Astrocyte (in vitro differentiated cells and primary cell): ENCODE data around the gene PEMT. TPM values are rescaled to one million over a fixed set of nuclear protein-coding genes. Genes with fewer than 3 reads are reported as not detected.

Source experiments
- DNase-seq: peaks from one replicate; pipeline ENCODE4 v3.0.0-alpha.2; 2010; ENCODE audit warnings: low read depth
- FAIRE-seq: peaks from 2 replicates; lab custom pipeline; 2011; peaks lifted over from hg19 to GRCh38; lab: Jason Lieb, UNC
- H2AFZ ChIP-seq: 2 replicates; pipeline ENCODE4 v1.6.0; 2012; ENCODE audit warnings: low read depth, low read length, inconsistent platforms
- H3K27ac ChIP-seq: 2 replicates; pipeline ENCODE4 v1.5.1; 2011; ENCODE audit warnings: low read depth, low read length, inconsistent platforms
- H3K27me3 ChIP-seq: 2 replicates; pipeline ENCODE4 v1.6.0; 2011; ENCODE audit warnings: low read length, inconsistent platforms; ENCODE audit not compliant: insufficient read depth
- H3K36me3 ChIP-seq: 2 replicates; pipeline ENCODE4 v1.5.1; 2011; ENCODE audit warnings: low read length, inconsistent platforms; ENCODE audit not compliant: insufficient read depth
- H3K4me1 ChIP-seq: 2 replicates; pipeline ENCODE4 v1.5.1; 2011; ENCODE audit warnings: low read length, inconsistent platforms; ENCODE audit not compliant: insufficient read depth
- H3K4me2 ChIP-seq: 2 replicates; pipeline ENCODE4 v1.6.0; 2012; ENCODE audit warnings: low read length, inconsistent platforms
- H3K4me3 ChIP-seq: 2 replicates; pipeline ENCODE4 v1.5.1; 2011; ENCODE audit warnings: low read depth, mild to moderate bottlenecking, low read length, inconsistent platforms; ENCODE audit not compliant: insufficient read depth
- H3K79me2 ChIP-seq: 2 replicates; pipeline ENCODE4 v1.6.0; 2012; ENCODE audit warnings: mild to moderate bottlenecking, low read length, inconsistent platforms; ENCODE audit not compliant: insufficient read depth
- H3K9ac ChIP-seq: 2 replicates; pipeline ENCODE4 v1.6.0; 2012; ENCODE audit warnings: mild to moderate bottlenecking, low read length, inconsistent platforms
- H3K9me3 ChIP-seq: 2 replicates; pipeline ENCODE4 v1.5.1; 2012; ENCODE audit warnings: low read depth, mild to moderate bottlenecking, low read length, inconsistent platforms; ENCODE audit not compliant: insufficient read depth
- H4K20me1 ChIP-seq: 2 replicates; pipeline ENCODE4 v1.6.0; 2012; ENCODE audit warnings: low read length, inconsistent platforms; ENCODE audit not compliant: insufficient read depth
- H3K27ac Mint-ChIP-seq: one replicate; pipeline ENCODE4 v1.8.0; 2021; ENCODE audit warnings: mild to moderate bottlenecking, mixed read lengths; ENCODE audit not compliant: unreplicated experiment
- H3K27me3 Mint-ChIP-seq: one replicate; pipeline ENCODE4 v1.8.0; 2021; ENCODE audit warnings: low read depth, mixed read lengths; ENCODE audit not compliant: unreplicated experiment
- H3K36me3 Mint-ChIP-seq: one replicate; pipeline ENCODE4 v1.8.0; 2021; ENCODE audit warnings: low read depth, mixed read lengths; ENCODE audit not compliant: unreplicated experiment
- H3K4me1 Mint-ChIP-seq: one replicate; pipeline ENCODE4 v1.8.0; 2021; ENCODE audit warnings: low read depth, mixed read lengths; ENCODE audit not compliant: unreplicated experiment
- H3K4me3 Mint-ChIP-seq: one replicate; pipeline ENCODE4 v1.8.0; 2021; ENCODE audit warnings: mild to moderate bottlenecking, moderate library complexity, mixed read lengths; ENCODE audit not compliant: unreplicated experiment
- H3K9me3 Mint-ChIP-seq: one replicate; pipeline ENCODE4 v1.8.0; 2021; ENCODE audit warnings: mild to moderate bottlenecking, mixed read lengths; ENCODE audit not compliant: unreplicated experiment
- EZH2 ChIP-seq: IDR thresholded peaks from 2 replicates; pipeline ENCODE4 v1.6.1; 2012; ENCODE audit warnings: mild to moderate bottlenecking, low read length, inconsistent platforms; ENCODE audit not compliant: insufficient read depth
- total RNA-seq: library from RNA; stranded (reverse); gene quantifications from 2 replicates; pipeline ENCODE4 v1.2.1, GENCODE V29; 2021
- TF ChIP-seq, protein P1 (sequence below): IDR thresholded peaks from 2 replicates; pipeline ENCODE4 v1.5.1; 2011; ENCODE audit warnings: low read depth, mild to moderate bottlenecking, inconsistent platforms, low read length, moderate library complexity; ENCODE audit not compliant: insufficient read depth

Gene PEMT
- total RNA-seq, 1 donor from 2014 or later = 19.5 TPM

DNA sequence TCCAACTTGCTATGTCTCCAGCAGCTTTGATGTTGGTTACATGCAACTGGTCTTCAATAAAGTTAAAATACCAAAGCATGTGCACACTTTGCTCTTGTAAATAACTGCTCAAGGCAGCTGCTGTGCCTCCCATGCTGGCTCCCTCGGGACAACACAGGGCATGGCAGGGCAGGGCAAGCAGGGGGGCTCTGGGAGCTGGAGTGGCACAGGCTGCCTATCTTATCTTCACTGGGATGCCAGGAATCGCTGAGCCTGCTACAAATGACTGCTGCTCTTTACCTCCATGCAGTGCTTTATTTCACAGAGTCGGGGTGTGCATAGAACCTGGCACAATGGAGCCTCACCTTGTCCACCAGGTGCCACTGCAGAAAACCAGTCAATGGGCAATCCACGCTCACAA lies 21.8 kb downstream of the PEMT start:
- no peak for FAIRE-seq
- no peak overlapping the region for H3K4me2 ChIP-seq
- no peaks in the 10 kb centered on the region for H3K9me3 ChIP-seq
- Mint-ChIP-seq H3K36me3 (no peaks in the 10 kb centered on the region), H3K4me1 (no peaks in the 10 kb centered on the region), H3K9me3 (no peaks in the 10 kb centered on the region), H3K4me3 (no peak overlapping the region), H3K27ac (no peak overlapping the region), H3K27me3 (peaks cover 16% of the 10 kb centered on the region)
- H4K20me1 ChIP-seq = peaks cover 70% of the 10 kb centered on the region
- no peak for DNase-seq
- H3K27ac ChIP-seq = no peak overlapping the region
- H3K4me3 ChIP-seq = no peak overlapping the region
- H3K36me3 ChIP-seq = no peaks in the 10 kb centered on the region
- no peak overlapping the region for H2AFZ ChIP-seq
- no peak for TF ChIP-seq EZH2
- TF ChIP-seq, protein P1, sequence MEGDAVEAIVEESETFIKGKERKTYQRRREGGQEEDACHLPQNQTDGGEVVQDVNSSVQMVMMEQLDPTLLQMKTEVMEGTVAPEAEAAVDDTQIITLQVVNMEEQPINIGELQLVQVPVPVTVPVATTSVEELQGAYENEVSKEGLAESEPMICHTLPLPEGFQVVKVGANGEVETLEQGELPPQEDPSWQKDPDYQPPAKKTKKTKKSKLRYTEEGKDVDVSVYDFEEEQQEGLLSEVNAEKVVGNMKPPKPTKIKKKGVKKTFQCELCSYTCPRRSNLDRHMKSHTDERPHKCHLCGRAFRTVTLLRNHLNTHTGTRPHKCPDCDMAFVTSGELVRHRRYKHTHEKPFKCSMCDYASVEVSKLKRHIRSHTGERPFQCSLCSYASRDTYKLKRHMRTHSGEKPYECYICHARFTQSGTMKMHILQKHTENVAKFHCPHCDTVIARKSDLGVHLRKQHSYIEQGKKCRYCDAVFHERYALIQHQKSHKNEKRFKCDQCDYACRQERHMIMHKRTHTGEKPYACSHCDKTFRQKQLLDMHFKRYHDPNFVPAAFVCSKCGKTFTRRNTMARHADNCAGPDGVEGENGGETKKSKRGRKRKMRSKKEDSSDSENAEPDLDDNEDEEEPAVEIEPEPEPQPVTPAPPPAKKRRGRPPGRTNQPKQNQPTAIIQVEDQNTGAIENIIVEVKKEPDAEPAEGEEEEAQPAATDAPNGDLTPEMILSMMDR = no peak
- no peak overlapping the region for H3K9ac ChIP-seq
- H3K79me2 ChIP-seq = no peaks in the 10 kb centered on the region
- no peaks in the 10 kb centered on the region for H3K27me3 ChIP-seq
- no peaks in the 10 kb centered on the region for H3K4me1 ChIP-seq

DNA sequence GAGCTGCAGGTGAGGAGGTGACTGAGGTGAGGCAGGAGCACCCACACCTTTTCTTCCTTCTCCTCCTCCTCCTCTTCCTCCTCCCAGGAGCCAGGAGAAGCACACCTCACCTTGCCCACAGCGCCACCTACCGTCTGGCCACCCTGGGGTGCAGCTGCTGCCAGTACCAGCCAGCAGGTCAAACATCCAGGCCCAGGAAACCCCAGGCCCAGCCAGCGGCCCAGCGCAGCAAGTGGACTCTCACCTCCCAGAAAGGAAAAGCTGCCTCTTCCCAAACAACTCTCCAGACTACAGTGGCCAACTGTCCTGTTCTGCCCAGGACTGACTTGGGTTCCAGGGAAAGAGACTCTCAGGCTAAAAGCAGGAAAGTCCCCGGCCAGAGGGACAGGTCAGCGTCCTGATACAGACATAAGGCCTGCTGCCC lies 22.7 kb downstream of the PEMT start:
- no peaks in the 10 kb centered on the region for H3K9me3 Mint-ChIP-seq
- H3K9me3 ChIP-seq = no peaks in the 10 kb centered on the region
- no peaks in the 10 kb centered on the region for H3K27me3 ChIP-seq
- FAIRE-seq (no peak), DNase-seq (no peak)
- H3K27ac ChIP-seq = no peak overlapping the region
- H3K4me1 Mint-ChIP-seq = no peaks in the 10 kb centered on the region
- H2AFZ ChIP-seq = no peak overlapping the region
- no peak overlapping the region for H3K27ac Mint-ChIP-seq
- peaks cover 19% of the 10 kb centered on the region for H3K27me3 Mint-ChIP-seq
- no peak overlapping the region for H3K4me3 ChIP-seq
- H3K36me3 ChIP-seq = no peaks in the 10 kb centered on the region
- H3K36me3 Mint-ChIP-seq = no peaks in the 10 kb centered on the region
- H3K4me3 Mint-ChIP-seq = no peak overlapping the region
- TF ChIP-seq, protein P1 = peak; percentile 57
- no peak for TF ChIP-seq EZH2
- no peaks in the 10 kb centered on the region for H3K4me1 ChIP-seq
- peaks cover 77% of the 10 kb centered on the region for H4K20me1 ChIP-seq
- no peak overlapping the region for H3K4me2 ChIP-seq
- no peak overlapping the region for H3K9ac ChIP-seq
- no peaks in the 10 kb centered on the region for H3K79me2 ChIP-seq

GRCh38 chr17:17567631-17568030 lies 23.9 kb downstream of the PEMT start:
- H3K4me2 ChIP-seq = no peak overlapping the region
- H3K4me1 ChIP-seq = no peaks in the 10 kb centered on the region
- no peaks in the 10 kb centered on the region for H3K27me3 ChIP-seq
- no peak overlapping the region for H3K4me3 ChIP-seq
- no peak for TF ChIP-seq EZH2
- TF ChIP-seq, protein P1 = no peak
- Mint-ChIP-seq H3K36me3 (no peaks in the 10 kb centered on the region), H3K27ac (no peak overlapping the region), H3K27me3 (peaks cover 19% of the 10 kb centered on the region), H3K4me1 (no peaks in the 10 kb centered on the region), H3K9me3 (no peaks in the 10 kb centered on the region), H3K4me3 (no peak overlapping the region)
- DNase-seq = peak; percentile 8
- no peaks in the 10 kb centered on the region for H3K79me2 ChIP-seq
- H3K27ac ChIP-seq = no peak overlapping the region
- no peaks in the 10 kb centered on the region for H3K36me3 ChIP-seq
- no peak overlapping the region for H2AFZ ChIP-seq
- peaks cover 84% of the 10 kb centered on the region for H4K20me1 ChIP-seq
- no peak for FAIRE-seq
- no peak overlapping the region for H3K9ac ChIP-seq
- H3K9me3 ChIP-seq = no peaks in the 10 kb centered on the region
